Neuron (in vitro differentiated cells): ENCODE results near the gene CCBE1.

Experiments
- H2AFZ ChIP-seq: one replicate; pipeline ENCODE4 v1.6.1; 2013; ENCODE audit warnings: low read depth, mild to moderate bottlenecking, inconsistent platforms, low read length, moderate library complexity
- H3K27me3 ChIP-seq: one replicate; pipeline ENCODE4 v1.6.1; 2013; ENCODE audit warnings: low read length; ENCODE audit not compliant: insufficient read depth
- H3K36me3 ChIP-seq: one replicate; pipeline ENCODE4 v1.6.1; 2013; ENCODE audit warnings: low read length; ENCODE audit not compliant: insufficient read depth
- H3K4me1 ChIP-seq: one replicate; pipeline ENCODE4 v1.6.1; 2013; ENCODE audit warnings: low read length; ENCODE audit not compliant: insufficient read depth
- H3K4me3 ChIP-seq: 2 replicates; pipeline ENCODE4 v1.5.1; 2013; ENCODE audit warnings: mild to moderate bottlenecking, low read length, moderate library complexity
- H3K9me3 ChIP-seq: one replicate; pipeline ENCODE4 v1.6.1; 2013; ENCODE audit warnings: low read length

The CCBE1 gene

DNA sequence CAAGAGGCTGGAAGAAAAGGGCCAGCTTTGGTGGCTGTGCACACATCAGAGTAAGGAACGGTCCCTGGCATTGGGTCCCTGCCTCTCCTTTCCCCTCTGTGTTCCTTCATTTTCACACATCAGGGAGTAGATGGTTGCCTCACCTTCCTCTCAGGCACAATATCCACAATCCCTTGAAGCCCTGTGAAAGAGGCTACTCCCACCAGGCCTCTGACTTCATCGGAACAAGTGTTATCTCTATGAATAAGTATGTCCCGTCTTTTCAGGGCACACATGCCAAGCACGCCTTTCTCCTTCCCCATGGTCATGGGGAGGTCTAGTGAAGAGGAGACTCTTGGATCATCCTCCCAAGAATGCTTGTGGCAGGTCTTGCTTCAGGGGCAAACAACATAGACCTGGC is 277.0 kb downstream of the CCBE1 start:
- no peaks in the 10 kb centered on the region for H3K36me3 ChIP-seq
- no peak overlapping the region for H2AFZ ChIP-seq
- H3K27me3 ChIP-seq = peaks cover 11% of the 10 kb centered on the region
- no peaks in the 10 kb centered on the region for H3K4me1 ChIP-seq
- no peaks in the 10 kb centered on the region for H3K9me3 ChIP-seq
- no peak overlapping the region for H3K4me3 ChIP-seq

DNA sequence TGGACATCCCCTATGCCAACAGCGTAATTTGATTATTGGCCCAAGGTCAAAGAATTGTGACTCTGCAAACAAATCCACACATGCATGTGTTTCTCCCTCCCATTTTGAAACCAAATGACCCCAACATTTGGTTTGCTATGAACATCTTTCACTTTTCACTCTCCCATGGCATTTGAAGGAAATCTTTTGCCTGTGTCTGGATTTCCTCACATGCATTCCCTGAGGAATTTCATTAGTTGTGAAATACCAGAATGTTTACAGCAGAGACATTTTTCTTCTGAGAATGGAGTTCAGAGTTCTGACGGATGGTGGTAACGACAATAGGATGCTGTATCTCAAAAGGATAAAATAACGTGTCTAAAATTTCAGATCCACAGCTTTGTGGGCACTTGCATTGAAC is 277.8 kb downstream of the CCBE1 start:
- Histone ChIP-seq H3K27me3 (peaks cover 11% of the 10 kb centered on the region), H3K4me3 (no peak overlapping the region), H3K36me3 (no peaks in the 10 kb centered on the region), H2AFZ (no peak overlapping the region), H3K9me3 (no peaks in the 10 kb centered on the region), H3K4me1 (no peaks in the 10 kb centered on the region)

DNA sequence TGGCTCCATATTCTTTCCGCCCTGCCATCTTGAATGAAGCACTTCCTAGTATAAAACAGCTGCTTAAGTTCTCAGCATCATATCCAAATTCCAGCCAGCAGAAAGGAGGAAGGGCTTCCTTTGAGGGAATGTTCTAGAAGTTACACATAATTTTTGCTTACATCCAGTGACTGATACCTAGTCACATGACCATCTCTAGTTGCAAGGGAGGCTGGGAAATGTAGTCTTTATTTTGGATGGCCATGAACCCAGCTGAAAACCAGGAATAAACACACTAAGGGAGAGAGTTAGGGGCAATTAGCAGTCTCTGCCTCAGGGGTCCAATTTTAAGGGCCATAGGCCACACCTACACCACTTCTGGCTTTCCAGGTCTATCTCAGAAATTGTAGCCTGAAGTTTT is 280.4 kb downstream of the CCBE1 start:
- peaks cover 4% of the 10 kb centered on the region for H3K27me3 ChIP-seq
- no peak overlapping the region for H2AFZ ChIP-seq
- H3K4me3 ChIP-seq = no peak overlapping the region
- no peaks in the 10 kb centered on the region for H3K4me1 ChIP-seq
- no peaks in the 10 kb centered on the region for H3K36me3 ChIP-seq
- H3K9me3 ChIP-seq = no peaks in the 10 kb centered on the region

DNA sequence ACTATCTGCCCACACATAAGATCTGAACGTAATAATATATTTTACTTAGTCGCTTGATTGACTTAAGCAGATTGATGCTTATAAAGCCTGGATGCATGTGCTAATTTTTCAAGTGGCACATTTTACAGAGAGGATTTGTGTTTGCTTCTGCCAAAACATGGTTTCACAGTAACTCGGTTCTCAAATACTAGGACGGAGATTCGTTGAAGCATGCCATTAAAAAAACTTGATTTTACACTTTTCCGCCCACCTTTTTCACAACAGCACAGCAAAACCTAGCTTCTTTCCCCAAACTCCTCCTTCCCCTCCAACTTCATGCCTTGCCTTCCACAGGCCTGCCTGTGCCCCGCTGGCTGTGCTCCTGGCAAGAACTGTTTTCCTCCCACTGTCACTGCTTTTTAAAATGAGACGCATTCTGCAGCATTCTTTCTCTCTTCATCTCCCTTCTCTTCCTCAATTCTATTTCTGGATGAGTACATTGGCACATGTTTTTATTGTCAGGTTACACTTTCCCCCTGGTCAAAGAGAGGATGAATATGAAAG is 283.0 kb downstream of the CCBE1 start:
- Histone ChIP-seq H2AFZ (no peak overlapping the region), H3K9me3 (no peaks in the 10 kb centered on the region), H3K27me3 (no peaks in the 10 kb centered on the region), H3K4me3 (no peak overlapping the region), H3K4me1 (no peaks in the 10 kb centered on the region), H3K36me3 (no peaks in the 10 kb centered on the region)

DNA sequence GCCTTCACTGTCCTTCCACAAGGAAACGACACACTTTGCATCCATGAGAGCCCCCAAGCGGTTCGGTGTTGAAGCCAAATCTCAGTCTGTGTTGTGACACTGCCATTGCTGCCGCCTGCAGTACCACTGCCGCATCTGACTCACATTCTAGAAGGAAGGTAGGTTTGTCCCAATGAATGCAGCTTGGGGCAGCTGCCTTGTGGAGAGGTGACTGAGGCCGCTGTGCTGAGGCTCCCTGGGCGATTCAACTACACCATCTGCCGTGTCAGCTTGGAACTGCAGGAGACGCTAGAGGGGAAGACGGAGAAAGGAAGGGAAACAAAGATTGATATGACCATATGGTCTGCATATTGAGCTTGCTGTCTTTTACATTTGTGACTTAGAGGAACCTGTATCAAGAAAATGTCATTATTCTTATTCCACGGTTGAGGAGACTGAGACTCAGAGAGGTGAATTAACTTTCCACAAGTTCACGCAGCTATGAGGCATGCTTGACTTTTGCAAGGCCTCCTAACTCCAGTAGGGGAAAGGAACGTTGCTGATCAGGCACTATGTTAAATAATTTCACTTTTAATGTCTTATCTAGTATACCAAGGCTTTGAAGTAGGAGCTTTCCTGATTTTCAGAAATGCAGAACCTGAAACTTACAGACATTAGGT is 294.7 kb downstream of the CCBE1 start:
- Histone ChIP-seq H2AFZ (no peak overlapping the region), H3K4me1 (no peaks in the 10 kb centered on the region), H3K9me3 (no peaks in the 10 kb centered on the region), H3K36me3 (no peaks in the 10 kb centered on the region), H3K4me3 (no peak overlapping the region), H3K27me3 (no peaks in the 10 kb centered on the region)

DNA sequence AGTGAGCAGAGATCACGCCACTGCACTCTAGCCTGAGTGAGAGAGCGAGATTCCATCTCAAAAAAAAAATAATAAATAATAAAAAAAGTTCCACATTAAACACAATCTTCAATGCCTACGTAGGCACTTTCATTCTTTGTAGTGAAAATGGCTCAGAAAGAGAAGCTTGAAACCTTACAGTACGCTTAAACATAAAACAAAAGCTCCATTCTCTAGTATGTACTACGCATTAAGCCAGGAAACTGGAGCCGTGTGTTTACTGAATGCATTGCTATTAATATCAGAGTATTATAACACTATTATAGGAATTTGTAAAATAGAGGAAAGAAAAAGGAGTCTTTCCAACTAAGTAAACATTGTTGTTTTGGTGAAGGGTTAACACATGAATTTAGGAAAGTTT is 296.8 kb downstream of the CCBE1 start:
- Histone ChIP-seq H3K4me3 (no peak overlapping the region), H2AFZ (no peak overlapping the region), H3K27me3 (no peaks in the 10 kb centered on the region), H3K36me3 (no peaks in the 10 kb centered on the region), H3K9me3 (no peaks in the 10 kb centered on the region), H3K4me1 (peaks cover 10% of the 10 kb centered on the region)

DNA sequence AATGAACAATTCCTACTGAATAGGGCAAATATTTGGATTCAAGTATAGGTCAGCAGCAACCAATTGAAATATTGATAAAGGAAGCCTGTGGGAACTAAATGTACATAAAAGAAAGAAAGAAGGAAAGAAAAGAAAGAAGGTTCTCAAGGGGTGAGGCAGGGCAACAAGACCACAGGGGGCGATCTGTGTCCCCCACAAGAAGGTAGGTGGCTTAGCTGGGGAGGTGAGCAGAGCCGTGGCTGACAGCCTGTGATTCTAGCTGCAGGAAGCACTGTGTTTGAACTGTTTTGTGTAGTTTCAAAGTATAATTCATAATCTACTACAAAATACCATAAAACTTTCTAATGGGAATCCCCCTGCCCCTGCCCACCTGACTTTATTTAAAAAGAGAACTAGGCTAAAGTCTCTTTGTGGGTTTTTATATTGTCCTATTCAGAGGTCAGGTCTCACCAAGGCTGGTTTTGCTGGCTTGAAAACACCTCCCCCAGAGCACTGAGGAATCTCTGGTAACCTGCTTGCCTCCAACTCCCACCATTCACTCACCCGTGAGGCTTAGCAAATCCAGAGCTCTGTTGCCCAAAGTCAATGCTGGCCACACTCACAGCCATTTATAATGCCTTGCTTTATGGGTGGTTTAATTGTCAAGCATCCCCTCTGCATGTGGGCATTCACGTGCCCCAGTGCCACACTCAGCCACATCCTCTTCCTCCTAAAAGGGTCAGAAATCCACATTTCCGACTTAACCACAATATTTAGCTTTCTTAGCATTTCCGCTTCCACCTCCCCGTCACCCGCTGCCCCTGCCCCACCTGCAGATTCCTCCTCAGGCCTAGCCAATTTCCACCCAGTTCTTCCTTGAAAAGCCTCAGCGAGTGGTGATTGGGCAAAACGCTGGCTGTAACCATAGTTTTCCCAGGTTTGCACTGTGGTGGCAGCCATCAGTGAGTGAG is 301.7 kb downstream of the CCBE1 start:
- Histone ChIP-seq H3K4me1 (peaks cover 24% of the 10 kb centered on the region), H3K36me3 (no peaks in the 10 kb centered on the region), H3K9me3 (no peaks in the 10 kb centered on the region), H3K4me3 (no peak overlapping the region), H2AFZ (no peak overlapping the region), H3K27me3 (no peaks in the 10 kb centered on the region)

DNA sequence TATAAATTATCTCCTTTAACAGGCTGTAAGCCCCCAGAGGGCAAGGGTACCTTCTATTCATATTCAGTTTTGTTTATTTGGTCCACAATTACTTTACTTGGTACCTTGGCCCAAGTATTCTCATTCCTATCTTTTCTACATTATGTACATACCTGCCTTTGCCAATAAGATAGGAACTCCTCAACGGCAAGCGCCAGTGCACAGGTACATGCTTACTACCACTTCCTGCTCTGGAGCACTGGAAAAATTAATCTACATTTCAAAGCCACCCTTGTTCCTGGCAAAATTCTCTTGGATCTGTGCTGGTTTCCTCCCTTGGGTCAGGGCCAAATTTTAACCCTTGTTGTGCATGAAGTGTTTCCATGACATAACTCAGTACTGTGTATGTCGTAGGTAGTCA is 303.8 kb downstream of the CCBE1 start:
- Histone ChIP-seq H3K9me3 (no peaks in the 10 kb centered on the region), H2AFZ (no peak overlapping the region), H3K36me3 (no peaks in the 10 kb centered on the region), H3K27me3 (no peaks in the 10 kb centered on the region), H3K4me1 (peaks cover 44% of the 10 kb centered on the region), H3K4me3 (no peak overlapping the region)

DNA sequence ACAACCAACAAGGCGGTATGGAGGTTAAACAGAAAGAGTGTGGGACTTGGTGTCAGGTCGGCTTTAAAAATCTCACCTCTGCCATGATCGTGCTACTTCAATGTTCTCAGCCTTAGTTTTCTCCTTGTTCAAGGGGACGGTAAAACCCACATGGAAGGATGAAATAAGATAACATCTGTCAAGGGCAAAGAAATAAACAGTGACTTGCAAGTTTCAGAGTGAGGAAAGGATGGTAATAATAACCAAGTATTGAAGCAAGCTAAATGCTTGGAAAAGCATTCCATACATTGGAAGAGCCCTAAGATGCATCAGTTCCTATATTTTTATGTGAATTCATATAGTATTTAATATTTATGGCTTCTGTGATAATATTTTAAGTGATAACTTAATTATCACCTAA is 308.4 kb downstream of the CCBE1 start:
- Histone ChIP-seq H3K9me3 (no peaks in the 10 kb centered on the region), H3K4me3 (no peak overlapping the region), H3K36me3 (no peaks in the 10 kb centered on the region), H3K4me1 (peaks cover 40% of the 10 kb centered on the region), H2AFZ (no peak overlapping the region), H3K27me3 (no peaks in the 10 kb centered on the region)

DNA sequence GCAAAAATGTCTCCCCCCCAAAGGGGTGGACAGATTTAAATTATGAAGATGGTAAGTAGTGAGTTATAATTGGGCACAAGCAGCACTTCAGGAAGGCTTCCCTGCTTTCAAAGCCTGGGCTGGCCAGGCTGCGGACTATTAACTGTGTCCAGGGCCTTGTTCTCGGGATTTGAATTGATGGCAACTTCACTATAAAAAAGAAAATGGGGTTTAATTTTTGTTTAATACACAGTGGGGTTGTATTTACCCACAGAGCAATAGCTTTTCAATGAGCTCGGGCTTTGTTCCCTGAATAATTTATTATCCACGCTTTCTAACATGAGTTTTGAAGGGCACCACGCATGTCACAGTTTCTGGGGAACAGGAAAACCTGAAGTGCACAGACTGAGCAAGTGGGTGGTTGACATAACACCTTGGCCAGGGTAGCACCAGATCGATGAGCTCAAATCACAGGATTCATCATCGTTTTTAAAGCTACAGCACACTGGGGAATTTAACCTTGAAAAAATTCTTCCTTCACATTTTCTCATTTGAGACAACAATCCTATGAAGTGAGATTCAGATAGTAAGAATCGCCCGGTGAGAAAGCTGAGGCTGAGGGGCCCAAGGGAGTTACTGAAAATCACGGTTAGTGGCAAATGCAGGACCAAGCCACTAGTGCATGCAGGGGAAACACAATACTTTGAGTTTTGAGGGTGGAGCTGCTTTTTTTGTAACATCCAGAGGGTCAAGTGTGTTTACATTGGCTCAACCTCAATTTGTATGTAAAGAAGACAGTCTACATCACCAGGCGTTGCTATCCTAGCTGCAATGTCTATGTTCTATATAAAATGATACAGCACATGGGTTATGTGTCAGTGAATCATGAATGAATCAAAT is 309.3 kb downstream of the CCBE1 start:
- no peaks in the 10 kb centered on the region for H3K36me3 ChIP-seq
- H3K9me3 ChIP-seq = no peaks in the 10 kb centered on the region
- peaks cover 40% of the 10 kb centered on the region for H3K4me1 ChIP-seq
- H2AFZ ChIP-seq = no peak overlapping the region
- no peak overlapping the region for H3K4me3 ChIP-seq
- no peaks in the 10 kb centered on the region for H3K27me3 ChIP-seq

DNA sequence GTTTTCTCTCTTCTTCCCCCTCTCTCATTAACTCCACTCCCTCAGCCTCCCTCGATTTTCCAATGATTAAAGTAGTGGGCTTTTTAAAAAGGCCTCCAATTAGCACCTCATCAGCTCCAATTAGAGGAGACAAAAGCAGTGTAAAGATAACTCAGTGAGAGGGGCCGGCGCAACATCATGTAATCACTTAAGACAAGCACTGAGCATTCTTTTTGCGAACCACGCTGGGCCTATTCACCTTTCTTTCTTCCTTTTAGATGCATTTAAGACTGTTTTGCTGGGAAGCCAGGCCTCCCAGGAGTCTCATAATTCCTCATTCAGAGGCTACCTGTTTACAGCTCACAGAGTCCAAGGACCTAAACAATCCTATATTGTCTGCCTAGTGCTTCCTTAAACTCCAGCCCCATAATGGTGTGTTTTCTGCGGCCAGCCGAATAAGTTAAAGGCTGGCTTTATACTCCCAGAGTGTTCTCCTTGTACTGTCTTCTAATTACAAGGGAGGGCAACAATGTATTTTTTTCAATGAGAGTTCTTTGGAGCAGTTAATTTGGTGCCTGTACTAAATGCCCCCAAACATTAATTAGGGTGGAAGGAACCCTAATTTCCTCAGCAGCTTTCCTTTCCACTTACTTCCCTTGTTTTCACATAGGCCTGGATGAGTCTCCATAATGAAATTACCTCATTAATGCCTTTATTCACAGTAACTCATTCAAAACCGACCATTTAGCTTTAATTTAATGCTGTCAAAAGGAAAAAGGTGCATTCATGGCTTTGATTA is 310.1 kb downstream of the CCBE1 start:
- H3K4me1 ChIP-seq = peaks cover 40% of the 10 kb centered on the region
- no peaks in the 10 kb centered on the region for H3K9me3 ChIP-seq
- H3K36me3 ChIP-seq = no peaks in the 10 kb centered on the region
- H2AFZ ChIP-seq = no peak overlapping the region
- no peak overlapping the region for H3K4me3 ChIP-seq
- H3K27me3 ChIP-seq = no peaks in the 10 kb centered on the region

DNA sequence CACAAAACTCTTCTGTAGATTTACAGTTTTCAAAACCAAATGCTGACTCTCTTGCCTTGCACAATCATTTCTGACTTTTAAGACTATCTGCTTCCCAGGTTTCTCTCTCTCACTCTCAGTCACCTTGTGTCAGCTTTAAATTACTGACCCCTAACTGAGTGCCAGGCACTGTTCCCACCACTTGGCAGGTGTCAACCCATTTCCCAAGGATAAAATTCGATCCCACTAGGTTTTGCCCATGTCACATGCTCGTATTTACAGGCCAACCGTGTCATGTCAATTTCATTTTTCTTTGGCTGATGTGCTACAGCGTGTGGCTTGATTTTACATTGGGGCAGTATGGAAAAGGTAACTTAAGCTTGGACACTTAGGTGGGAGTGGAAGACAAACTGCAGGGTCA is 312.0 kb downstream of the CCBE1 start:
- peaks cover 36% of the 10 kb centered on the region for H3K4me1 ChIP-seq
- peaks cover 2% of the 10 kb centered on the region for H3K27me3 ChIP-seq
- no peak overlapping the region for H3K4me3 ChIP-seq
- H3K36me3 ChIP-seq = no peaks in the 10 kb centered on the region
- H2AFZ ChIP-seq = no peak overlapping the region
- H3K9me3 ChIP-seq = no peaks in the 10 kb centered on the region
